HCT116 (cell line): ENCODE measurements around the gene SH3GL2. TPM values are rescaled to one million over a fixed set of nuclear protein-coding genes. Genes with fewer than 3 reads are reported as not detected.

Experiments used
- ATAC-seq: fragments of 200-7000 bp; cut with Tn5 transposase; 2 replicates; pipeline ENCODE4 v1.9.1; 2020; ENCODE audit warnings: mild to moderate bottlenecking, moderate library complexity
- BruUV-seq: library from RNA; stranded (reverse); fragments of 400-500 nt; replicated peaks from 2 replicates; lab custom pipeline; 2021; lab: Mats Ljungman, UMichigan
- CTCF ChIA-PET: fragments of 300-600 bp; sonication (Branson Sonifier 250); formaldehyde crosslinking; loops from one replicate; lab custom pipeline; 2021; ENCODE audit warnings: antibody characterized with exemption; lab: Charles Lee
- POLR2A ChIA-PET: fragments of 300-600, 350-600 bp; sonication (Branson Sonifier 250); formaldehyde crosslinking; loops from one replicate; lab custom pipeline; 2021; ENCODE audit warnings: antibody characterized with exemption; lab: Charles Lee
- RAD21 ChIA-PET, 2 experiments: fragments of 300-600 bp; sonication (Branson Sonifier 250); formaldehyde crosslinking; loops; one replicate each; lab custom pipeline; 2023; ENCODE audit warnings: low total read pairs in 2 of 2; ENCODE audit not compliant: uncharacterized antibody in 2 of 2, unreplicated experiment in 2 of 2, low non-redundant PET in 1 of 2; lab: Charles Lee
- DNase-seq: peaks from one replicate; pipeline ENCODE4 v3.0.0-alpha.2; 2010; ENCODE audit warnings: low read depth, low spot score
- H2AFZ ChIP-seq: fragments of 200-600 bp; shearing (Covaris generic), sonication (generic); 2 replicates; pipeline ENCODE4 v1.6.1; 2017; ENCODE audit warnings: low read depth, mixed run types, mixed read lengths, antibody characterized with exemption, low read length; ENCODE audit not compliant: poor library complexity, severe bottlenecking
- H3K27ac ChIP-seq: 2 replicates; pipeline ENCODE4 v1.5.1; 2012; ENCODE audit warnings: low read depth, low read length
- H3K27me3 ChIP-seq: fragments of 200-600 bp; sonication (generic); 2 replicates; pipeline ENCODE4 v1.6.1; 2016; ENCODE audit warnings: mixed run types, low read length, mixed read lengths; ENCODE audit not compliant: insufficient read depth
- H3K36me3 ChIP-seq, 2 experiments: fragments of 200-500 bp in 1 of 2; fragments of 200-600 bp in 1 of 2; sonication (Bioruptor generic) in 1 of 2; sonication (generic) in 1 of 2; 2 replicates each; pipeline versions ENCODE4 v1.5.1 to v1.6.1; 2014 to 2016; ENCODE audit warnings: low read length in 2 of 2, inconsistent platforms in 1 of 2, mixed read lengths in 1 of 2, mixed run types in 1 of 2; ENCODE audit not compliant: insufficient read depth in 2 of 2, control insufficient read depth in 1 of 2
- H3K4me1 ChIP-seq, 2 experiments: fragments of 200-600 bp in 1 of 2; sonication (generic) in 1 of 2; 2 replicates each; pipeline versions ENCODE4 v1.5.1 to v1.6.1; 2012 to 2017; ENCODE audit warnings: low read length in 2 of 2, inconsistent platforms in 1 of 2, mild to moderate bottlenecking in 1 of 2, mixed read lengths in 1 of 2, mixed run types in 1 of 2, moderate library complexity in 1 of 2; ENCODE audit not compliant: insufficient read depth in 2 of 2, control insufficient read depth in 1 of 2
- H3K4me2 ChIP-seq: fragments of 200-600 bp; sonication (generic); 2 replicates; pipeline ENCODE4 v1.6.1; 2017; ENCODE audit warnings: mixed run types, low read length, mixed read lengths
- H3K4me3 ChIP-seq, 2 experiments: fragments of 200-600 bp in 1 of 2; sonication (generic) in 1 of 2; replicated peaks in 1 of 2; 2 replicates each; pipeline ENCODE4 v1.5.1; 2011 to 2016; ENCODE audit warnings: low read length in 2 of 2, control low read depth in 1 of 2, low read depth in 1 of 2, mild to moderate bottlenecking in 1 of 2, mixed read lengths in 1 of 2, mixed run types in 1 of 2
- H3K79me2 ChIP-seq: fragments of 200-600 bp; sonication (generic); 2 replicates; pipeline ENCODE4 v1.6.1; 2017; ENCODE audit warnings: mild to moderate bottlenecking, mixed run types, low read length, moderate library complexity, mixed read lengths; ENCODE audit not compliant: insufficient read depth
- H3K9ac ChIP-seq: fragments of 200-600 bp; sonication (generic); 2 replicates; pipeline ENCODE4 v1.6.1; 2016; ENCODE audit warnings: low read length, mixed read lengths
- H3K9me2 ChIP-seq: fragments of 200-600 bp; sonication (generic), shearing (Covaris generic); 2 replicates; pipeline ENCODE4 v1.6.1; 2017; ENCODE audit warnings: mixed run types, mild to moderate bottlenecking, moderate library complexity; ENCODE audit not compliant: insufficient read depth
- H3K9me3 ChIP-seq, 2 experiments: fragments of 200-500 bp in 1 of 2; fragments of 200-600 bp in 1 of 2; sonication (Bioruptor generic) in 1 of 2; sonication (generic) in 1 of 2; 2 replicates each; pipeline ENCODE4 v1.6.1; 2014 to 2017; ENCODE audit warnings: low read length in 2 of 2, mixed read lengths in 2 of 2, inconsistent platforms in 1 of 2, low read depth in 1 of 2, mild to moderate bottlenecking in 1 of 2, mixed run types in 1 of 2, moderate library complexity in 1 of 2; ENCODE audit not compliant: control insufficient read depth in 1 of 2, insufficient read depth in 1 of 2
- H4K20me1 ChIP-seq: fragments of 200-600 bp; sonication (generic), shearing (Covaris generic); 2 replicates; pipeline ENCODE4 v1.6.1; 2017; ENCODE audit warnings: mixed run types, mild to moderate bottlenecking, moderate library complexity; ENCODE audit not compliant: insufficient read depth
- CTCF ChIP-seq, 3 experiments: fragments of 200-600 bp in 1 of 3; sonication (generic) in 1 of 3; IDR thresholded peaks in 2 of 3; conservative IDR thresholded peaks in 1 of 3; 2 replicates each; pipeline ENCODE4 v1.5.1; 2012 to 2017; ENCODE audit warnings: low read depth in 2 of 3, low read length in 2 of 3, antibody characterized with exemption in 1 of 3, borderline replicate concordance in 1 of 3, control low read depth in 1 of 3, mild to moderate bottlenecking in 1 of 3, mixed read lengths in 1 of 3, mixed run types in 1 of 3, moderate library complexity in 1 of 3; ENCODE audit not compliant: insufficient read depth in 1 of 3
- RAD21 ChIP-seq: IDR thresholded peaks from 2 replicates; pipeline ENCODE4 v1.6.1; 2012; ENCODE audit warnings: low read depth, mild to moderate bottlenecking
- SP1 ChIP-seq: IDR thresholded peaks from 2 replicates; pipeline ENCODE4 v1.6.1; 2012; ENCODE audit warnings: low read depth
- intact Hi-C: fragments of 100-400 bp; cut with micrococcal nuclease; formaldehyde crosslinking; loops from 2 replicates; pipeline ENCODE4 v1.10.0; 2022
- total RNA-seq: library from RNA; stranded (reverse); gene quantifications from one replicate; pipeline ENCODE4 v1.2.1, GENCODE V29; 2021; ENCODE audit not compliant: unreplicated experiment
- TF ChIP-seq, protein P1 (sequence below): IDR thresholded peaks from 2 replicates; pipeline ENCODE4 v1.6.1; 2012; ENCODE audit warnings: low read depth

The SH3GL2 gene
- total RNA-seq, 1 experiment from 2014 or later = not detected

DNA sequence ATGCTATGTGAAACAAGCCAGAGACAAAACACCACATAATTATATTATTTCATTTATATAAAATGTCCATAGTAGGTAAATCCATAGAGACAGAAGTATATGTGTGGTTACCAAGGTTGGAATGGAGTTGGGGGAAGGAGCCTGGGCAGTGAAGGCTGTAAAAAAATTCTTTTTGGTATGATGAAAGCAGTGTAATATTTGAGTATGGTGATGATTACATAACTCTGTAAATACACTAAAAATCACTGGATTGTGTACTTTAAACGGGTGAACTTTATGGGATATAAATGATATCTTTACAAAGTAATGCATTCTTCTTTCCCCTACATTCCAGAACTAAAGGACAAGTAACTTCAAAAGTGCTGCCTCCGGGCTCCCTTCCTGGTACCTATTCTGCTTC lies 155.8 kb downstream of the SH3GL2 start (continued):
- TF ChIP-seq, protein P1, sequence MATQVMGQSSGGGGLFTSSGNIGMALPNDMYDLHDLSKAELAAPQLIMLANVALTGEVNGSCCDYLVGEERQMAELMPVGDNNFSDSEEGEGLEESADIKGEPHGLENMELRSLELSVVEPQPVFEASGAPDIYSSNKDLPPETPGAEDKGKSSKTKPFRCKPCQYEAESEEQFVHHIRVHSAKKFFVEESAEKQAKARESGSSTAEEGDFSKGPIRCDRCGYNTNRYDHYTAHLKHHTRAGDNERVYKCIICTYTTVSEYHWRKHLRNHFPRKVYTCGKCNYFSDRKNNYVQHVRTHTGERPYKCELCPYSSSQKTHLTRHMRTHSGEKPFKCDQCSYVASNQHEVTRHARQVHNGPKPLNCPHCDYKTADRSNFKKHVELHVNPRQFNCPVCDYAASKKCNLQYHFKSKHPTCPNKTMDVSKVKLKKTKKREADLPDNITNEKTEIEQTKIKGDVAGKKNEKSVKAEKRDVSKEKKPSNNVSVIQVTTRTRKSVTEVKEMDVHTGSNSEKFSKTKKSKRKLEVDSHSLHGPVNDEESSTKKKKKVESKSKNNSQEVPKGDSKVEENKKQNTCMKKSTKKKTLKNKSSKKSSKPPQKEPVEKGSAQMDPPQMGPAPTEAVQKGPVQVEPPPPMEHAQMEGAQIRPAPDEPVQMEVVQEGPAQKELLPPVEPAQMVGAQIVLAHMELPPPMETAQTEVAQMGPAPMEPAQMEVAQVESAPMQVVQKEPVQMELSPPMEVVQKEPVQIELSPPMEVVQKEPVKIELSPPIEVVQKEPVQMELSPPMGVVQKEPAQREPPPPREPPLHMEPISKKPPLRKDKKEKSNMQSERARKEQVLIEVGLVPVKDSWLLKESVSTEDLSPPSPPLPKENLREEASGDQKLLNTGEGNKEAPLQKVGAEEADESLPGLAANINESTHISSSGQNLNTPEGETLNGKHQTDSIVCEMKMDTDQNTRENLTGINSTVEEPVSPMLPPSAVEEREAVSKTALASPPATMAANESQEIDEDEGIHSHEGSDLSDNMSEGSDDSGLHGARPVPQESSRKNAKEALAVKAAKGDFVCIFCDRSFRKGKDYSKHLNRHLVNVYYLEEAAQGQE = no peak
- no peak for TF ChIP-seq CTCF (IDR thresholded peaks at IDR 0.05 in 2 of 3, conservative IDR thresholded peaks at IDR 0.05 in 1 of 3; ENCODE audit: borderline replicate concordance in 1 of 3, insufficient read depth in 1 of 3, low read depth in 2 of 3, low read length in 2 of 3)

- CTCF ChIA-PET = no interaction called here
- no peaks in the 10 kb centered on the region for H3K27me3 ChIP-seq
- no peak overlapping the region for H2AFZ ChIP-seq
- intact Hi-C loops = no loop called here
- RAD21 ChIA-PET = no interaction called here
- POLR2A ChIA-PET = no interaction called here
- no peak overlapping the region for H3K9ac ChIP-seq
- TF ChIP-seq SP1 (no peak), RAD21 (no peak)
- no peaks in the 10 kb centered on the region for H4K20me1 ChIP-seq
- no TSS peak for BruUV-seq
- H3K4me1 ChIP-seq = no peaks in the 10 kb centered on the region
- DNase-seq (no peak), ATAC-seq (no peak)
- H3K27ac ChIP-seq = no peak overlapping the region
- H3K79me2 ChIP-seq = no peaks in the 10 kb centered on the region
- H3K9me2 ChIP-seq = no peaks in the 10 kb centered on the region
- H3K9me3 ChIP-seq = no peaks in the 10 kb centered on the region
- H3K4me2 ChIP-seq = no peak overlapping the region
- no peak overlapping the region for H3K4me3 ChIP-seq
- no peaks in the 10 kb centered on the region for H3K36me3 ChIP-seq
These were observed 157.0 kb downstream of the SH3GL2 start for GRCh38 chr9:17735859-17736258.
